Measurements from ENCODE around the gene PRKCE. TPM values are rescaled to one million over a fixed set of nuclear protein-coding genes. Genes with fewer than 3 reads are reported as not detected.

The PRKCE gene
- total and polyA plus RNA-seq, 2 donors (not counting 1 experiment from before 2014, with no cell fraction given), result 23.6 to 271 TPM

DNA sequence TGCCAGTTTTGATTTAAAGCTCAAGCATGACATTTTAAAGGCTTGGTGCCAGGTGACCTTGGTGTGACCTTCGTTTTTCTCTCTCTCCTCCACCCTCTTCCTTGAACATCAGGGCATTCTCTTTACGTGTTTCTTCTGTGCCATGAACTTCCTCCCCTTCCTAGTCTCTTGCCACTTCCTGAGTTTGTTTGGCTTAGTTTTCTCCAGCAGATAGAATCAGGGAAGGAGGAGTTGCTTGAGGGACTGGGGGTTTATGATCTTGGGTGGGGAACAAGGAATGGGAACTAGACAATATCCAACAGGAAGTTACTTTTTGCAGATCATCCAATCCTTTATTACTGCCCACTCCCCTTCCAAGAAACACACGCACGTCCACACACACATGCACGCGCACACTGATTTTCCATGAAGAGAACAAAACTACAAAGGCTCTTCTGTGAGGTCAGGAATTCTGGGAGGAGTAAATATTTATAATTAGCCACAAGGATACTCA, 435.1 kb downstream of the PRKCE start:
- CTCF ChIA-PET, result no interaction called here
- Histone ChIP-seq H3K4me3 (ENCODE audit: control extremely low read depth in 1 of 5, extremely low read depth in 1 of 5, insufficient read depth in 1 of 5, low read depth in 2 of 5, low read length in 4 of 5) (no peak overlapping the region), H4K20me1 (ENCODE audit: control insufficient read depth, insufficient read depth, low read length, poor library complexity, severe bottlenecking) (peaks cover 4% of the 10 kb centered on the region), H3K27me3 (replicated peaks in 1 of 4; ENCODE audit: control extremely low read depth in 1 of 4, control insufficient read depth in 3 of 4, insufficient read depth in 4 of 4, low read length in 3 of 4) (no peaks in the 10 kb centered on the region), H3K4me2 (replicated peaks; ENCODE audit: low read depth, low read length, poor library complexity, severe bottlenecking) (no peak overlapping the region), H3K9ac (ENCODE audit: low read length) (no peak overlapping the region), H3K36me3 (replicated peaks in 1 of 2; ENCODE audit: control extremely low read depth in 1 of 2, control insufficient read depth in 1 of 2, extremely low read depth in 1 of 2, insufficient read depth in 2 of 2, low read length in 1 of 2) (peaks cover 0 to 67% of the 10 kb centered on the region in 2 experiments), H3K9me3 (ENCODE audit: control extremely low read depth in 1 of 3, control insufficient read depth in 2 of 3, insufficient read depth in 1 of 3, low read length in 2 of 3) (no peaks in the 10 kb centered on the region), H3K79me2 (ENCODE audit: control insufficient read depth, insufficient read depth, low read length) (no peaks in the 10 kb centered on the region), H2AFZ (ENCODE audit: insufficient read depth, low read depth, low read length, poor library complexity, severe bottlenecking) (no peak overlapping the region), H3K4me1 (ENCODE audit: control insufficient read depth in 2 of 2, insufficient read depth in 2 of 2, low read length in 2 of 2) (no peaks in the 10 kb centered on the region), H3K27ac (ENCODE audit: low read length in 2 of 2) (no peak overlapping the region)
- 33% methylated on average over 1 of the region's 6 CpGs for WGBS (ENCODE audit: insufficient coverage)
- no peak overlapping the region for H3K4me3 Mint-ChIP-seq
- ATAC-seq (ENCODE audit: low read depth) (no peak), DNase-seq (no peak)
- H3K27me3 Mint-ChIP-seq, result no peaks in the 10 kb centered on the region
- no peaks in the 10 kb centered on the region for H3K4me1 Mint-ChIP-seq
- no peaks in the 10 kb centered on the region for H3K9me3 Mint-ChIP-seq (ENCODE audit: insufficient read depth)
- POLR2A ChIA-PET, result no interaction called here
- TF ChIP-seq, protein P1, sequence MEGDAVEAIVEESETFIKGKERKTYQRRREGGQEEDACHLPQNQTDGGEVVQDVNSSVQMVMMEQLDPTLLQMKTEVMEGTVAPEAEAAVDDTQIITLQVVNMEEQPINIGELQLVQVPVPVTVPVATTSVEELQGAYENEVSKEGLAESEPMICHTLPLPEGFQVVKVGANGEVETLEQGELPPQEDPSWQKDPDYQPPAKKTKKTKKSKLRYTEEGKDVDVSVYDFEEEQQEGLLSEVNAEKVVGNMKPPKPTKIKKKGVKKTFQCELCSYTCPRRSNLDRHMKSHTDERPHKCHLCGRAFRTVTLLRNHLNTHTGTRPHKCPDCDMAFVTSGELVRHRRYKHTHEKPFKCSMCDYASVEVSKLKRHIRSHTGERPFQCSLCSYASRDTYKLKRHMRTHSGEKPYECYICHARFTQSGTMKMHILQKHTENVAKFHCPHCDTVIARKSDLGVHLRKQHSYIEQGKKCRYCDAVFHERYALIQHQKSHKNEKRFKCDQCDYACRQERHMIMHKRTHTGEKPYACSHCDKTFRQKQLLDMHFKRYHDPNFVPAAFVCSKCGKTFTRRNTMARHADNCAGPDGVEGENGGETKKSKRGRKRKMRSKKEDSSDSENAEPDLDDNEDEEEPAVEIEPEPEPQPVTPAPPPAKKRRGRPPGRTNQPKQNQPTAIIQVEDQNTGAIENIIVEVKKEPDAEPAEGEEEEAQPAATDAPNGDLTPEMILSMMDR (IDR thresholded peaks at IDR 0.05), result no peak
- no peak for TF ChIP-seq EZH2 (IDR thresholded peaks at IDR 0.05; ENCODE audit: borderline replicate concordance, insufficient read depth, low read depth, low read length, poor library complexity, severe bottlenecking)
- H3K27ac Mint-ChIP-seq, result no peak overlapping the region
- intact Hi-C loops (cut with micrococcal nuclease), result no loop called here

DNA sequence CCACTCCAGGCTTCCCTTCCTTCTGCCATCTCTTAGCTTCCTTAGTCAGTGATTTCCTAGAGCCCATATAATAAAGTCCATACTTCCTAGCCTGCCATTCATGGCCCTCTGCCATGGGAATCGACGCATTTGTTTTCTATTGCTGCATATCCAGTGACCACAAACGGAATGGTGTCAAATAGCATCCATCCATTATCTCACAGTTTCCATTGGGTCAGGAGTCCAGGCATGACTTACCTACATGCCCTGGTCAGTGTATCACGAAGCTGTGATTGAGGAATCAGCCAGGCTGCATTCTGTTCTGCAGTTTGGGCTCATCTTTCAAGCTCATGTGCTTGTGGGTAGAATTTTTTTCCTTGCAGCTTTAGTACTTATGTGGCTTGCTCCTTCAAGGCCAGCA, 436.0 kb downstream of the PRKCE start:
- Histone ChIP-seq H3K4me3 (ENCODE audit: control extremely low read depth in 1 of 5, extremely low read depth in 1 of 5, insufficient read depth in 1 of 5, low read depth in 2 of 5, low read length in 4 of 5) (no peak overlapping the region), H3K4me1 (ENCODE audit: control insufficient read depth in 2 of 2, insufficient read depth in 2 of 2, low read length in 2 of 2) (no peaks in the 10 kb centered on the region), H3K79me2 (ENCODE audit: control insufficient read depth, insufficient read depth, low read length) (no peaks in the 10 kb centered on the region), H3K27me3 (replicated peaks in 1 of 4; ENCODE audit: control extremely low read depth in 1 of 4, control insufficient read depth in 3 of 4, insufficient read depth in 4 of 4, low read length in 3 of 4) (no peaks in the 10 kb centered on the region), H4K20me1 (ENCODE audit: control insufficient read depth, insufficient read depth, low read length, poor library complexity, severe bottlenecking) (peaks cover 4% of the 10 kb centered on the region), H3K27ac (ENCODE audit: low read length in 2 of 2) (no peak overlapping the region), H3K9me3 (ENCODE audit: control extremely low read depth in 1 of 3, control insufficient read depth in 2 of 3, insufficient read depth in 1 of 3, low read length in 2 of 3) (no peaks in the 10 kb centered on the region), H3K36me3 (replicated peaks in 1 of 2; ENCODE audit: control extremely low read depth in 1 of 2, control insufficient read depth in 1 of 2, extremely low read depth in 1 of 2, insufficient read depth in 2 of 2, low read length in 1 of 2) (peaks cover 0 to 63% of the 10 kb centered on the region in 2 experiments), H3K4me2 (replicated peaks; ENCODE audit: low read depth, low read length, poor library complexity, severe bottlenecking) (no peak overlapping the region), H2AFZ (ENCODE audit: insufficient read depth, low read depth, low read length, poor library complexity, severe bottlenecking) (no peak overlapping the region), H3K9ac (ENCODE audit: low read length) (no peak overlapping the region)
- TF ChIP-seq EZH2 (IDR thresholded peaks at IDR 0.05; ENCODE audit: borderline replicate concordance, insufficient read depth, low read depth, low read length, poor library complexity, severe bottlenecking), result no peak
- TF ChIP-seq, protein P1 (IDR thresholded peaks at IDR 0.05), result no peak
- H3K27me3 Mint-ChIP-seq, result no peaks in the 10 kb centered on the region
- H3K9me3 Mint-ChIP-seq (ENCODE audit: insufficient read depth), result no peaks in the 10 kb centered on the region
- WGBS (ENCODE audit: insufficient coverage), result 96% methylated on average over 4 of the region's 4 CpGs
- DNase-seq (no peak), ATAC-seq (ENCODE audit: low read depth) (no peak)
- ChIA-PET CTCF (no interaction called here), POLR2A (no interaction called here)
- no peak overlapping the region for H3K27ac Mint-ChIP-seq
- intact Hi-C loops (cut with micrococcal nuclease), result no loop called here
- H3K4me1 Mint-ChIP-seq, result no peaks in the 10 kb centered on the region
- H3K4me3 Mint-ChIP-seq, result no peak overlapping the region
